ENCODE results near the gene PARM1.

PARM1 gene

GRCh38 chr4:75069493-75070074 is 136.7 kb downstream of the PARM1 start:
- ChIA-PET CTCF (interaction anchor here (1.2 to 1.3 kb wide), 2 partner anchors 13 to 14 kb away, joined by 3 read pairs; no protein-coding TSS in a partner anchor), POLR2A (no interaction called here)
- DNase-seq (ENCODE audit: extremely low spot score): no peak
- no peak for TF ChIP-seq CTCF (IDR thresholded peaks at IDR 0.05; ENCODE audit: control extremely low read depth, extremely low read depth, low read depth, missing control alignments)

GRCh38 chr4:75071317-75071716 is 138.4 kb downstream of the PARM1 start:
- TF ChIP-seq CTCF (IDR thresholded peaks at IDR 0.05; ENCODE audit: control extremely low read depth, extremely low read depth, low read depth, missing control alignments): no peak
- ChIA-PET POLR2A (no interaction called here), CTCF (no interaction called here)
- no peak for DNase-seq (ENCODE audit: extremely low spot score)

GRCh38 chr4:75080888-75081287 is 148.0 kb downstream of the PARM1 start:
- ChIA-PET CTCF (no interaction called here), POLR2A (no interaction called here)
- no peak for TF ChIP-seq CTCF (IDR thresholded peaks at IDR 0.05; ENCODE audit: control extremely low read depth, extremely low read depth, low read depth, missing control alignments)
- DNase-seq (ENCODE audit: extremely low spot score): no peak

- ChIA-PET CTCF (interaction anchor here (1.1 kb wide), 1 partner anchor 9 kb away, joined by 3 read pairs; no protein-coding TSS in a partner anchor), POLR2A (no interaction called here)
- no peak for TF ChIP-seq CTCF (IDR thresholded peaks at IDR 0.05; ENCODE audit: control extremely low read depth, extremely low read depth, low read depth, missing control alignments)
- no peak for DNase-seq (ENCODE audit: extremely low spot score)
Observed at GRCh38 chr4:75081561-75081960, 148.6 kb downstream of the PARM1 start.

- no peak for DNase-seq (ENCODE audit: extremely low spot score)
- no peak for TF ChIP-seq CTCF (IDR thresholded peaks at IDR 0.05; ENCODE audit: control extremely low read depth, extremely low read depth, low read depth, missing control alignments)
Observed at GRCh38 chr4:75087416-75087815, 154.5 kb downstream of the PARM1 start.

GRCh38 chr4:75087865-75088264 is 154.9 kb downstream of the PARM1 start:
- no peak for TF ChIP-seq CTCF (IDR thresholded peaks at IDR 0.05; ENCODE audit: control extremely low read depth, extremely low read depth, low read depth, missing control alignments)
- DNase-seq (ENCODE audit: extremely low spot score): no peak
- ChIA-PET POLR2A (no interaction called here), CTCF (no interaction called here)

More at GRCh38 chr4:75087416-75087815, 154.5 kb downstream of the PARM1 start:
- ChIA-PET CTCF (no interaction called here), POLR2A (no interaction called here)
